Astrocyte (in vitro differentiated cells and primary cell): ENCODE data around the gene IDH3A.

Experiments used
- CTCF ChIP-seq: IDR thresholded peaks from 2 replicates; pipeline ENCODE4 v1.5.1; 2011; ENCODE audit warnings: low read depth, mild to moderate bottlenecking, inconsistent platforms, low read length, moderate library complexity; ENCODE audit not compliant: insufficient read depth
- EZH2 ChIP-seq: IDR thresholded peaks from 2 replicates; pipeline ENCODE4 v1.6.1; 2012; ENCODE audit warnings: mild to moderate bottlenecking, low read length, inconsistent platforms; ENCODE audit not compliant: insufficient read depth

GRCh38 chr15:78130466-78131294 is 18.5 kb upstream of the IDH3A start:
- no peak for TF ChIP-seq CTCF
- TF ChIP-seq EZH2, result no peak
